Mucosa of rectum (tissue), 2 donors: ENCODE data around the gene ERVW-1.
"Not testable (repeated sequence)": the region's sequence is repeated elsewhere in the genome, so short reads cannot be mapped to it uniquely, and the experiment has no call there.

Experiments
- H3K27ac ChIP-seq, 2 donors: one replicate each; pipeline ENCODE4 v1.7.0; 2013; ENCODE audit warnings: inconsistent platforms in 2 of 2, low read depth in 2 of 2, low read length in 2 of 2
- H3K27me3 ChIP-seq, 2 donors: one replicate each; pipeline ENCODE4 v1.7.0; 2013; ENCODE audit warnings: low read length in 2 of 2; ENCODE audit not compliant: control insufficient read depth in 2 of 2, insufficient read depth in 2 of 2
- H3K36me3 ChIP-seq, 2 donors: one replicate each; pipeline ENCODE4 v1.7.0; 2013; ENCODE audit warnings: low read length in 2 of 2; ENCODE audit not compliant: control insufficient read depth in 2 of 2, insufficient read depth in 2 of 2
- H3K4me1 ChIP-seq, 2 donors: one replicate each; pipeline ENCODE4 v1.7.0; 2013; ENCODE audit warnings: low read length in 2 of 2, mild to moderate bottlenecking in 1 of 2; ENCODE audit not compliant: control insufficient read depth in 2 of 2, insufficient read depth in 2 of 2
- H3K4me3 ChIP-seq, 2 donors: one replicate each; pipeline ENCODE4 v1.7.0; 2013; ENCODE audit warnings: low read length in 2 of 2
- H3K9ac ChIP-seq, 2 donors: one replicate each; pipeline ENCODE4 v1.7.0; 2013; ENCODE audit warnings: low read length in 2 of 2, low read depth in 1 of 2, mild to moderate bottlenecking in 1 of 2
- H3K9me3 ChIP-seq, 2 donors: one replicate each; pipeline ENCODE4 v1.7.0; 2013; ENCODE audit warnings: low read length in 2 of 2; ENCODE audit not compliant: control insufficient read depth in 2 of 2
- donor health status: healthy.
- donor health status: Normal muscosa, but diverticular disease.

ERVW-1 gene

DNA sequence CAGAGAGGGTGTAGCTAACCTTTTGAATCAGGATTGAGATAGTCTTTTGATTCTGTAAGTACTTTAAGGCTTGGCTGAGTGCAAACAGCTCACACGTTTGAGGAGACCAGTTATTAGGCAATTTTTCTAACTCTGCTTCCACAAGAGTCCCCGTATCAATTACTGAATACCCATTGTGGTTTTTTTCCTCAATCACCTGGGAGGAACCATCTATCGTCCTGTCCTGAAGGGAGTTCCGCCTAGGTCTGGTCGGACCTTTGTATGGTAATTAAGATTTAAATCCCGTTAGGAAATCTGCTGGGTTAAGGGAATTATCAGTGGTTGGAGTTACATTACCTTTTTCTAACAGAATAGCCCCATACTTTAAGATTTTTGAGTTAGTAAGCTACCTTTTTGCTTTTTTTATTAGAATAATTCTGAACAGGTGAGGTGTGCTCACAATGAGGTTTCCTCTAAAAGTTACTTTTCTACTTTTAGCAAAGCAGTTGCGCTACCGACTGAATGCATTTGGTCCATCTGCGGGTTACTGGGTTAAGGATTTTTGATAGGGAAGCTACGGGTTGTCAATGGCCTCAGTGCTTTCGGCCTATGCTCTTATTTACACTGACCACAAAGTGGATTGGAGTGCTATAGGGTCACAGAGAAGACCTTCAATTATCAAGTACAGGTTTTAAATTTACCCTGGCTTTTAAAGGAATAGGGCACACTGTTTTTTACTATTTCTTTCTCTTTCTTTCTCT lies 1.7 kb downstream of the ERVW-1 start:
- not testable (repeated sequence) for H3K27ac ChIP-seq, H3K27me3 ChIP-seq, H3K9ac ChIP-seq, H3K36me3 ChIP-seq, H3K9me3 ChIP-seq, H3K4me3 ChIP-seq, H3K4me1 ChIP-seq

DNA sequence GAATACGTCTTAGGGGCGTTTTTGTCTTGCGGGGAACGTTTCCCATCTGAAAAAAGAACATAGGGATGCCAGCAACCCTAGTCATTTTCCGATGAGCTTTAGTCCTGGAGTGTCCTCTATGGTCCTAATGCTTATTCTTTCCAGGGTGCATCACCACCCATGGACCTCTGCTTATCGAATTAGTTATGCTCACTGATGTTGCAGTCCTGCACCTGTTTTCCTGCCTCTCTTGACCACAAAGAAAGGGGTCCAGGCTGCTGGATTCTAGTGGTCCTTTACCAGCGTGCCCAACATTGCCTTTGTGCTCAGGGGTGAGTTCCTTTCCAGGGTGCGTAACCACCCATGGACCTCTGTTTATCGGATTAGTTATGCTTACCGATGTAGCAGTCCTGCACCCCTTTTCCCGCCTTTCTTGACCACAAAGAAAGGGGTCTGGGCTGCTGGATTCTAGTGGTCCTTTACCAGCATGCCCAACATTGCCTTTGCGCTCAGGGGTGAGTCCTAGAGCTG lies 2.4 kb downstream of the ERVW-1 start:
- H3K9ac ChIP-seq, H3K27ac ChIP-seq, H3K4me1 ChIP-seq, H3K36me3 ChIP-seq, H3K27me3 ChIP-seq, H3K9me3 ChIP-seq, H3K4me3 ChIP-seq: not testable (repeated sequence)

GRCh38 chr7:92473989-92474388 lies 3.8 kb downstream of the ERVW-1 start:
- H3K27ac ChIP-seq, H3K9me3 ChIP-seq, H3K27me3 ChIP-seq, H3K36me3 ChIP-seq, H3K9ac ChIP-seq, H3K4me3 ChIP-seq, H3K4me1 ChIP-seq: not testable (repeated sequence)

GRCh38 chr7:92468589-92468988 lies 9.2 kb downstream of the ERVW-1 start:
- H3K4me1 ChIP-seq, H3K9me3 ChIP-seq, H3K4me3 ChIP-seq, H3K36me3 ChIP-seq, H3K27me3 ChIP-seq, H3K27ac ChIP-seq, H3K9ac ChIP-seq: not testable (repeated sequence)

DNA sequence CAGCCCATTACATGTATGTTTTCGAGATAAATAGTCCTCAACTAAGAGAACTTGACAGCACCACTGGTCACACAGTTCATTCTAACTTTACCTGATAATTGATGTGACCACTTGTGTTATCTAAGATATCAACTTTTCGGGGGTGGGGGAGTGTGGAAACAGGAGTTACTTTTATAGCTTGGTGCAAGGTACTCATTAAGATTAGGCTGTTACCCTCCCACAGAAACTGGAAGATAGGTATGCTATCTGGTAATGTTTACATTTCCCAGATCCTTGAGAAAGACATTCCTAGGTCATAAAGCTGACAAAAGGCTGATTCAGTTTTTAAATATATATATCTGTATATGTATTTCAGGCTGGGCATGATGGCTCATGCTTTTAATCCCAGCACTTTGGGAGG lies 11.1 kb downstream of the ERVW-1 start:
- no peak overlapping the region for H3K4me3 ChIP-seq
- no peak overlapping the region for H3K9ac ChIP-seq
- H3K4me1 ChIP-seq: peaks cover 0 to 3% of the 10 kb centered on the region in 2 donors
- H3K36me3 ChIP-seq: peaks cover 0 to 2% of the 10 kb centered on the region in 2 donors
- H3K27me3 ChIP-seq: no peaks in the 10 kb centered on the region
- H3K27ac ChIP-seq: no peak overlapping the region
- no peaks in the 10 kb centered on the region for H3K9me3 ChIP-seq

- no peaks in the 10 kb centered on the region for H3K9me3 ChIP-seq
- no peak overlapping the region for H3K9ac ChIP-seq
- peaks cover 0 to 6% of the 10 kb centered on the region in 2 donors for H3K4me1 ChIP-seq
- H3K27ac ChIP-seq: no peak overlapping the region
- H3K36me3 ChIP-seq: peaks cover 0 to 2% of the 10 kb centered on the region in 2 donors
- H3K27me3 ChIP-seq: no peaks in the 10 kb centered on the region
- no peak overlapping the region for H3K4me3 ChIP-seq
Measured at GRCh38 chr7:92464515-92464914, 13.2 kb downstream of the ERVW-1 start.

DNA sequence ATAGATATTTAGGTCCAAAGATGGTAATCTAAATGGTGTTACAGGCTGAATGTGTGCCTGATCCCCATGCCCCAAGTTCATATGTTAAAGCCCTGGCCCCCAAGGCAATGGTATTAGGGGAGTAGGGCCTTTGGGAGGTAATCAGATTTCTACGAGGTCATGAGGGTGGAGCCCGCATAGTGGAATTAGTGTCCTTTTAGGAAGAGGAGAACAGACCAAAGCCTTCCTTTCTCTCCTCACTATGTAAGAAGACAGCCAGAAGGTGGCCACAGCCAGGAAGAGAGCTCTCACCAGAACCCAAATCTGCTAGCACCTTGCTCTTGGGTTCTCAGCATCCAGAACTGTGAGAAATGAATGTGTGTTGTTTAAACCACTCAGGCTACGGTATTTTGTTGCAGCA lies 15.2 kb downstream of the ERVW-1 start:
- Histone ChIP-seq H3K36me3 (peaks cover 2 to 4% of the 10 kb centered on the region in 2 donors), H3K4me3 (no peak overlapping the region), H3K27me3 (no peaks in the 10 kb centered on the region), H3K4me1 (peaks cover 0 to 6% of the 10 kb centered on the region in 2 donors), H3K9me3 (no peaks in the 10 kb centered on the region), H3K27ac (no peak overlapping the region), H3K9ac (no peak overlapping the region)

DNA sequence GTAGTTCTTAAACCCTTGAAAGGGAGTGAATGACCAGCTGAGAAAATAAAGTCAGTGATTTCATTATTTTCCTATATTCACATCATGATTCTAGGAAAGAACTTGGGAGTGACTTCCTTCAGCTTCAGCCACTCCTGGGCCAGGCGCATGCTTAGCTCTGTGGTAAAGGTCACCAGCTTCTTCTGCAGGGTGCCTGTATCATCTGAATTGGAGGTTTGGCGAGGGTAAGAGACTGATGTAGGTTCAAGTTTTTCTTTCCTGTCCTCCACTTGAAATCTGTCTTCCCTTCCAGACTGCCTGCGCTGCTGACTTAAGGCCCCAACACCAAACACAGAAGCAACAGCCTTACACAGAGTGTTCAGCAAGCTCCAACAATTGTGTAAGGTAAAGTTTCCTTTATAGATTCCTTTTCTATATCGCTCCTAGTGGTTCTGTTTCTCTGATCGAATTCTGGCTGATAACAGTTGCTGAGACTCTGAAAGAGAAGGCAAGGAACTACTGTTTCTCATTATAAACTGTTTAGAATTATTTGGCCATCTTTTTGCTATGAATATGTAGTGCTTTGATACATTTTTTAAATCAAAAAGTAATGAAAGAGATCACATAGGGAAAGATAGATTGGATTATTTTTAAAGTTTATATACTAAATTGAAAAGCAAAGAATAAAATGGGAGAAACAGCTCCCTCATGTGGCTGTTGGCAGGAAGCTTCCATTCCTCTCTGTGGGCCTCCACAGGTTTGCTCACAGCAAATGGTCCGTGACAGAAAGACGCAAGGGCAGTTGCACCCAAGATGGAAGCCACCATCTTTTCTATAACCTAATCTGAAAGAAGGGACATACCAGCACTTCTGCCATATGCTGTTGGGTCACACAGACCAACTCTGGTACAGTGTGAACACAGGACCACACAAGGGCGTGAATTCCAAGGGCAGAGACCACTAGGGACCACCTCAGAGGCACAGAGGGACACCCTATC lies 16.4 kb downstream of the ERVW-1 start:
- peaks cover 0 to 3% of the 10 kb centered on the region in 2 donors for H3K4me1 ChIP-seq

DNA sequence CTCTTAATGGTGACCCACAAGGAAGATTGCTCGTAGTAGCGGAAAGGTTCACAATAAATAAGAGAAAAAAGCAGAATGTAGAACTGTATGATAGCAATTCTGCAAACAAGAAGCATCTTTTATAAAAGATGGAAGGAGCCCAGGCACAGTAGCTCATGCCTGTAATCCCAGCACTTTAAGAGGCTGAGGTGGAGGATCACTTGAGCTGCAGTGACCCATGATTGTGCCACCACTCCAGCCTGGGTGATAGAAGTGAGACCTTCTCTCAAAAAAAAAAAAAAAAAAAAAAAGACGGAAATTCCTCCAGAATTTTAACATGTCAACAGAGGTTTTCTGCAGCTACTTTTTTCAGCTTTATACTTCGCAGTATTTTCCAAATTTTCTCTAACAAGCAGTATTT lies 17.2 kb downstream of the ERVW-1 start:
- H3K27me3 ChIP-seq: no peaks in the 10 kb centered on the region
- no peak overlapping the region for H3K27ac ChIP-seq
- H3K9ac ChIP-seq: no peak overlapping the region
- peaks cover 0 to 3% of the 10 kb centered on the region in 2 donors for H3K4me1 ChIP-seq
- peaks cover 14 to 16% of the 10 kb centered on the region in 2 donors for H3K36me3 ChIP-seq
- H3K9me3 ChIP-seq: no peaks in the 10 kb centered on the region
- H3K4me3 ChIP-seq: no peak overlapping the region

More for the DNA sequence above, 16.4 kb downstream of the ERVW-1 start:
- Histone ChIP-seq H3K27ac (no peak overlapping the region), H3K36me3 (peaks cover 7 to 8% of the 10 kb centered on the region in 2 donors), H3K9ac (no peak overlapping the region), H3K9me3 (no peaks in the 10 kb centered on the region), H3K4me3 (no peak overlapping the region), H3K27me3 (no peaks in the 10 kb centered on the region)

- H3K36me3 ChIP-seq: peaks cover 18 to 20% of the 10 kb centered on the region in 2 donors
- no peak overlapping the region for H3K9ac ChIP-seq
- no peak overlapping the region for H3K27ac ChIP-seq
- no peaks in the 10 kb centered on the region for H3K9me3 ChIP-seq
- no peaks in the 10 kb centered on the region for H3K27me3 ChIP-seq
- H3K4me3 ChIP-seq: no peak overlapping the region
- H3K4me1 ChIP-seq: peaks cover 0 to 3% of the 10 kb centered on the region in 2 donors
Measured at GRCh38 chr7:92460109-92460508, 17.6 kb downstream of the ERVW-1 start.
